HG02885 (cell line): ENCODE data around the gene USP21.
"Not testable (repeated sequence)": the region's sequence is repeated elsewhere in the genome, so short reads cannot be mapped to it uniquely, and the experiment has no call there.

Source experiments
- ATAC-seq: cut with Tn5 transposase; IDR thresholded peaks from one replicate; pipeline ENCODE4 v1.9.1; 2021; ENCODE audit warnings: mild to moderate bottlenecking; ENCODE audit not compliant: unreplicated experiment, poor library complexity

USP21 gene, protein sequence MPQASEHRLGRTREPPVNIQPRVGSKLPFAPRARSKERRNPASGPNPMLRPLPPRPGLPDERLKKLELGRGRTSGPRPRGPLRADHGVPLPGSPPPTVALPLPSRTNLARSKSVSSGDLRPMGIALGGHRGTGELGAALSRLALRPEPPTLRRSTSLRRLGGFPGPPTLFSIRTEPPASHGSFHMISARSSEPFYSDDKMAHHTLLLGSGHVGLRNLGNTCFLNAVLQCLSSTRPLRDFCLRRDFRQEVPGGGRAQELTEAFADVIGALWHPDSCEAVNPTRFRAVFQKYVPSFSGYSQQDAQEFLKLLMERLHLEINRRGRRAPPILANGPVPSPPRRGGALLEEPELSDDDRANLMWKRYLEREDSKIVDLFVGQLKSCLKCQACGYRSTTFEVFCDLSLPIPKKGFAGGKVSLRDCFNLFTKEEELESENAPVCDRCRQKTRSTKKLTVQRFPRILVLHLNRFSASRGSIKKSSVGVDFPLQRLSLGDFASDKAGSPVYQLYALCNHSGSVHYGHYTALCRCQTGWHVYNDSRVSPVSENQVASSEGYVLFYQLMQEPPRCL

GRCh38 chr1:161159087-161159912 is at the start of gene USP21:
USP21 (plus strand) TSS chr1:161159500; CDS start chr1:161160641, 1,141 bp downstream.
- peak; percentile 90 for ATAC-seq

DNA sequence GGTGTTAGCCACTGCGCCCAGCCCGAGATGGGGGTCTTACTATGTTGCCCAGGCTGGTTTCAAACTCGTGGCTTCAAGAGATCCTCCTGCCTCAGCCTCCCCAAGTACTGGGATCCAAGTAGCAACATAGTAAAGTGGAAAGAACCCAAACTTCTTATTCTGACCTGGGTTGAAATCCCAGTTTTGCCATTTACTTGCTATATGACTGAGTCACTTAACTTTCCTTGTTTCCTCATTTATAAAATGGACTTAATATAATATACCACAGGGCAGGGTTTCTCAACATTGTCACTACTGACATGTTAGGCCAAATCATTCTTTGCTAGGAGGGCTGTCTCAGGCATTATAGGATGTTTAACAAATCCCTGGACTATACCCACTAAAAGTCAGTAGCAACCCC is 48.2 kb upstream of the USP21 start:
- ATAC-seq, result no peak

DNA sequence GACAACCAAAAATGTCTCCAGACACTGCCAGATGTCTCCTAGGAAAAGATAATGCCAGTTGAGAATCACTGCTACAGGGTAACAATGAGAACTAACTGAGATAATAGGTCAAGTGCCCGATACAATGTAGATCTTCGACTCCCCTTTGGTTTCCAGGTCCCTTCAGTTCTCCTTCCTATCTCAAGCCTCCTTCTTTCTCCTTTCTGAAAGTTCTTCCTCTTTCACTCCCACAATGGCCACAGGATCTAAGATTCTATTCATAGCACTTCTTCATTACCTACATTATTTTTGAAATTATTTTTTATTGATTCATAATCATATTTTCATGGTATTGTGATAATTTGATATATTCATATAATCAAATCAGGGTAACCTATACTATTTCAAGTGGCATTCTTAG is 47.8 kb upstream of the USP21 start:
- ATAC-seq, result no peak

DNA sequence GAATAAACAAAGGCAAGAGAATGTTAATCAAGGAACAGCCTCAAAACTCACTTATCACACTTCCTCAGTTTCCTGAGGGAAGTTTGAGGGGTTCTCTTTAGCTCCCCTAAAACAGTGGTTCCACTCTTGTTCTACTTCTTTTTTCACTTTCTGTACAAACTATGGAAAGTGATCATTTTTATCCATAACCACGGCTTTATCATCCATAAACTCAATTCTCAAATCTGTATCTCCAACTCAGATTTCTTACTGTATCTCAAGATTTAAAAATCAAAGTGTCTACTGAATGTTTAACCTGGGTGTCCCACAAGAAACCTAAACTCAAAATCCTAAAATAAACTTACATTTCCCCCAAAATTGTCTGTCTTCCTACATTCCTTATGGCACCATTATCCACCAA is 45.4 kb upstream of the USP21 start:
- ATAC-seq, result no peak

- ATAC-seq, result no peak
Observed at GRCh38 chr1:161114556-161114955, 44.7 kb upstream of the USP21 start.

GRCh38 chr1:161115132-161115711 is 44.1 kb upstream of the USP21 start:
- ATAC-seq, result no peak

DNA sequence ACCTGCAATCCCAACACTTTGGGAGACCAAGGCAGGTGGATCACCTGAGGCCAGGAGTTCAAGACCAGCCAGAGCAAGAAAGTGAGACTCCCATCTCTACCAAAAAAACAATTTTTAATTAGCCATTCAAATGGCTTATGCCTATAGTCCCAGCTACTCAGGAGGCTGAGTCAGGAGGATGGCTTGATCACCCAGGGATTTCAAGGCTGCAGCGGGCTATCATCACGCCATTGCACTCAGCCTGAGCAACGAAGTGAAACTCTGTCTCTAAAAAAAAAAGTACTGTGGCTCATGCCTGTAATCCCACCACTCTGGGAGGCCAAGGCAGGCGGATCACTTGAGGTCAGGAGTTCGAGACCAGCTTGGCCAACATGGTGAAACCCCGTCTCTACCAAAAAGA is 43.3 kb upstream of the USP21 start:
- ATAC-seq, result not testable (repeated sequence)

DNA sequence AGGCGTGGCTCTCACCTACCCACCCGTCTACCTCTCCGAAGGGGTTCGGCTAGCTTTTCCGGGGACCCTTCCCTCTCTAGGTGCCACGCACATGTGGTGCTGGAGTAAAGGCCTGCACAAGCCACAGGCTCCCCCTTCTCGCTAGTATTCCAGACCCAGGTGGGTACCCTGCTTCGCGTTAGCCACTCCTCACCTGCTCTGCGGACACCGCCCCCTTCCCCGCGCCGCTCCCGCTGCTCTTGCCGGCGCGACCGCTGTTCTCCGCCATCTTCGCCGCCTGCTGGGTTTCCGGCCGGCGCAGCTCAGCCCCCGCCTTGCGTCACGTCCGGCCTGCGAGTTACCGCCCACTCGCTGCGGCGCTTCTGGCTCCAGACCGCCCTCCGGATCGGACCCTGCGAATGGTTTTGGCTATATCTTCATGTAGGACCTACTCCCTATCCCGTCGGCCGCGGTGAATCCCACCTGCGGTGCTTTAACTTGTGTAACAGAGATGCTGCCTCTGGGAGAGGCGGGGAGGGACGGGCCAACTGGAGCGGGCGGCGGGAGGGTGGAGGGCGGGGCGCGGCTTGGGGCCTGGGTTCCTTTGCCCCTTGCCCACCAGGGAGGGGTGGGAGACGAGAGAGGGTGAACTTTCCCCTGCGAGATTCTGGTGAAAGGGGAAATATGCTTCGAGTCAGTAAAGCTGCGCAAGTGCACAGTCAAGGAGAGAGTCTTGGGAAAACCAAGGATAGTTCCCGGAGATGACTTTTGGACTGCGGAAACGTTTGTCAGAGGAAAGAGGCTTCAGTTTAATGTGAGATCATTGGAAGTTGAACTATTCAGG is 41.3 kb upstream of the USP21 start, which contains the start of the genes NIT1 and PFDN2:
TSS of gene NIT1 (plus strand) at position 347 of the 823 bp plus-strand sequence. CDS start at position 419, 72 bp downstream.
TSS of gene PFDN2 (minus strand) at position 279 of the 823 bp plus-strand sequence. CDS start at position 268, 11 bp downstream.
- peak; percentile 85 for ATAC-seq

GRCh38 chr1:161119092-161119903 is 40.0 kb upstream of the USP21 start:
- peak; percentile 67 for ATAC-seq

GRCh38 chr1:161121042-161121650 is 38.2 kb upstream of the USP21 start:
- ATAC-seq, result no peak

- ATAC-seq, result no peak
Observed at GRCh38 chr1:161121834-161122233, 37.5 kb upstream of the USP21 start.

GRCh38 chr1:161122967-161123366 is 36.3 kb upstream of the USP21 start:
- no peak for ATAC-seq

- no peak for ATAC-seq
Observed at GRCh38 chr1:161127649-161128048, 31.7 kb upstream of the USP21 start.

GRCh38 chr1:161128591-161129420 is 30.5 kb upstream of the USP21 start:
- no peak for ATAC-seq

- ATAC-seq, result no peak
Observed at GRCh38 chr1:161130266-161130665, 29.0 kb upstream of the USP21 start.

- no peak for ATAC-seq
Observed at GRCh38 chr1:161131523-161132409, 27.5 kb upstream of the USP21 start.
